IPS DF 4.7 (cell line): Measurements from ENCODE around the gene FOXP1.

Experiments used
- DNase-seq: peaks from one replicate; pipeline ENCODE4 v3.0.0-alpha.2; 2013; ENCODE audit warnings: low spot score; ENCODE audit errors: extremely low read depth

FOXP1 gene

GRCh38 chr3:71276531-71276930 is 307.0 kb downstream of the FOXP1 start:
- no peak for DNase-seq

- no peak for DNase-seq
These were observed 310.1 kb downstream of the FOXP1 start for GRCh38 chr3:71273453-71273852.

GRCh38 chr3:71271596-71271995 is 311.9 kb downstream of the FOXP1 start:
- DNase-seq, result no peak

- DNase-seq, result no peak
These were observed 313.6 kb downstream of the FOXP1 start for GRCh38 chr3:71269906-71270305.

DNA sequence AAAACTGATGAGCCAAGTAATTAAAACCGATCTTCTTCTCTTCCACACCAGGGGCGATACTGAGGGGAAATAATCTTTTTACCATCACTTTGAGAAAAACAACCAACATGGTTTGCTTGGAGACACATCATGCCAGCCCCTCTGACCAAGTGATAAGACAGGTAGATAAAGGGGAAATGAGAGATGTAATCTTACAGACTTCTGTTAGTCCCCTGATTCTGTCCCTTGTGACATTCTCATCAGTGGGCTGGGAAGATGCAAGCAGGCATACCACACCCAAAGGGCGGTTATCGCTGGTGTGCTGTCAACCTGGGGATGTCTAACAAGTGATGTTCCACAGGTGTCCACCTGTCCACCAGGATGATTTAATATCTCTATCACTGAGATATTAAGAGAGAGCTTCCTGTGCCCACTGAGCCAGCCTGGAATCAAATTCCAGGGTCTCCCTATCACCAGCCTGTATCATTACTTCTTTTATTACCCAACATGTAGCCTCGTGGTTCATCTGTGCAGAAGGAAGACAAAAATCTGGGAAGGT is 315.0 kb downstream of the FOXP1 start:
- DNase-seq, result no peak

- DNase-seq, result no peak
These were observed 316.7 kb downstream of the FOXP1 start for GRCh38 chr3:71266875-71267274.

- DNase-seq, result no peak
These were observed 318.1 kb downstream of the FOXP1 start for GRCh38 chr3:71265365-71265915.

DNA sequence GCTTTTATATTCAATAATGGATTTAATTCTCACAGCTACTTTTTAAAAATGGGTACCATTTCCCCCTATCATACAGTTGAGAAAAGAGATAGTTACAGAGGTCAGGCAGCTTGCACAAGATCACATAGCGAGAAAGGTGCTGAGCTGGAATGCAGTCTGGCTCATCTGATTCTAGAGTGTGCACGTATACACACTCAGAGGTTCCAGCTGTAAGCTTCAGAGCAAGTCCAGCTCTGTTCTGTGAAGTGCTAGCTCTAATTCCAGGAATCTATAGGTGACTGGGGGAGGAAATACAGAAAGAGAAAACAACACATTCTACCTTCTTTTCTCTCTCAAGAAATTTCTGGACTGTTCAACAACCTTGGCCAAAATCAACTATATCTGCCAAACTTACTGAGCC is 318.7 kb downstream of the FOXP1 start:
- no peak for DNase-seq

- DNase-seq, result no peak
These were observed 320.9 kb downstream of the FOXP1 start for GRCh38 chr3:71262364-71263265.

- DNase-seq, result no peak
These were observed 322.7 kb downstream of the FOXP1 start for GRCh38 chr3:71260782-71261181.

DNA sequence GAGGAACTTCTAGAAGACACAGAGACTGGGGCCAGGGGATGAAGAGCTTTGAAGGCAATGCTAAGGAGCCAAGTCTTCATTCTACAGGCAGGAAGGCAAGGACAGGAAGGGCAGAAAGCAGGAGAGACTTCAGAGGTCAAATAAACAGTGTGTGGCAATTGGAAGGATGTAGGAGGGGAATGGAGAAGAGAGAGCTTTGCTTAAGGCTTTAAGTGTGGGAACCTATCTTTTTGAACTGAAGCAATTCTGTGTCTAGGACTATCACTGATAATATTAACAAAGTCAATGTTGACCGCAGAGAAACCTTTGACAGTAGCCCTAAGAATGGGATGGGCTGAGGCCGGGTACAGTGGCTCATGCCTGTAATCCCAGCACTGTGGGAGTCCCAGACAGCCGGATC is 325.0 kb downstream of the FOXP1 start:
- no peak for DNase-seq

DNA sequence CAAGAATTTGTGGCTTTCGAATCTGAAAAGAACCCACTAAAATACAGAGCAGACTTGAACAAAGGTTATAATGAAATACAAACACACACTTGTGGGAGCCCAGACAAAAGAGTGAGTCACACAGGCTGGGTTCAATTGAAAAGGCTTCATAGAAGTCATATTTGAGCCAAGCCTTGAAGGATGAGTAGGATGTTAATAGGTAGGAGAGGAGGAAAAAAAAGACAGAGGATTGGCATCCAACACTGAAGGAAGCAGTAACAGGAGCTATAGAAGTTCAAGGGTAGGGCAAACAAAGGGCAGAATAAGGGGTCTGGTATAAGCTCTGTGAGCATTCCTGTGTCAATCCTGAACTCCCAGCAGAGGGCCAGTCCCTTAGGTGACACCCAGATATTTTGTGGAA is 325.4 kb downstream of the FOXP1 start:
- no peak for DNase-seq

DNA sequence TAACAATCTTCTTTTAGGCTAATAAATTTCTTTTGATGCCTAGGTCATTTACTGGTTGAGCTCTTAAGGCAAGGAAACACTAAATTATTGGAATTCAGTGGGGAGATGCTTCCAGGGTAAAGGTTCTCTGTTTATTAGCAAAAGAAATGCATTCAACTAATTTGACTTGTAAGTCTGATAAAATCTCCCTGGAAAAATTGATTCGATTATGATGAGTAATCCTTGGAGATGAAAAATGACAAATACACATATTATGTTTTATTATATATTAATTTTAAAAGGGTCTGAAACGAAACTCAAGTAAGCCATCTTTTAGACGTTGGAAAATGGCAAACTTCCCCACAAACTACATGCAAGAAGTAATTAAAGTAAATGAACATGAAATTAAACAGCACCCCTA is 328.0 kb downstream of the FOXP1 start:
- no peak for DNase-seq

- no peak for DNase-seq
These were observed 329.1 kb downstream of the FOXP1 start for GRCh38 chr3:71254281-71255057.

GRCh38 chr3:71253169-71253568 is 330.4 kb downstream of the FOXP1 start:
- no peak for DNase-seq

DNA sequence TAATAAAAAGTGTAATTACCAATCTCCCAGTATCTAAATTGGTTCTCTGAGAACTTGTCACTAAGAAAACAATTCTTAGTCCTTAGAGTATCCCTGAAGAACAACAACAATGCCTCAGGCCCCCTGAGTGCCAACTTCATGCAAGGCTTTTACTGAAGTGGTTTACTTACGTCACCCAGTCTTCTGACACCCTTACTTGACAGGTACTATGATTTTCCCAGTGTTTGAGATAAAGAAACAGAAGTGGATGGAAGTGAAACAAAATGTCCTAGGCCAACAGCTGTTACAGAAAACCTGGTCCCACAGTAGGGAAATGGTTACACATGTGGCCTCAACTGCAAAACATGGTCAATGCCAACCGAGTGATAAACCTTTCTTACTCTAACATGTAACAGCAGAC is 331.1 kb downstream of the FOXP1 start:
- no peak for DNase-seq

GRCh38 chr3:71251156-71251775 is 332.3 kb downstream of the FOXP1 start:
- DNase-seq, result no peak

DNA sequence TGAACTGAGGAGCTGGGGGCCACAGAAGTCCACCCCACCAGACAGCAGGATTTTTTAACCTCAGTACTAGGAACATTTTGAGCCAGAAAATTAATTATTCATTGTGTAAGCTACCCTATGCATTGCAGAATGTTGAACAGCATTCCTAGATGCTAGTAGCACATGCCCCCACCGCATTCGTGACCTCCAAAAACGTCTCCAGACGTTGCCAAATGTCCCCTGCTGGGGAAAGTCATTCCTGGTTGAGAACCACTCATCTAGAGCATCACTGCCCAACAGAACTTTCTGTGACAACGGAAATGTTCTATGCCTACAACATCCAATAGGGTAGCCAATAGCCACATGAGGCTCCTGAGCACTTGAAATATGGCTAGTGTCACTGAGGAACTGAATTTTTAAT is 333.5 kb downstream of the FOXP1 start:
- DNase-seq, result no peak

GRCh38 chr3:71247958-71248335 is 335.6 kb downstream of the FOXP1 start:
- no peak for DNase-seq

DNA sequence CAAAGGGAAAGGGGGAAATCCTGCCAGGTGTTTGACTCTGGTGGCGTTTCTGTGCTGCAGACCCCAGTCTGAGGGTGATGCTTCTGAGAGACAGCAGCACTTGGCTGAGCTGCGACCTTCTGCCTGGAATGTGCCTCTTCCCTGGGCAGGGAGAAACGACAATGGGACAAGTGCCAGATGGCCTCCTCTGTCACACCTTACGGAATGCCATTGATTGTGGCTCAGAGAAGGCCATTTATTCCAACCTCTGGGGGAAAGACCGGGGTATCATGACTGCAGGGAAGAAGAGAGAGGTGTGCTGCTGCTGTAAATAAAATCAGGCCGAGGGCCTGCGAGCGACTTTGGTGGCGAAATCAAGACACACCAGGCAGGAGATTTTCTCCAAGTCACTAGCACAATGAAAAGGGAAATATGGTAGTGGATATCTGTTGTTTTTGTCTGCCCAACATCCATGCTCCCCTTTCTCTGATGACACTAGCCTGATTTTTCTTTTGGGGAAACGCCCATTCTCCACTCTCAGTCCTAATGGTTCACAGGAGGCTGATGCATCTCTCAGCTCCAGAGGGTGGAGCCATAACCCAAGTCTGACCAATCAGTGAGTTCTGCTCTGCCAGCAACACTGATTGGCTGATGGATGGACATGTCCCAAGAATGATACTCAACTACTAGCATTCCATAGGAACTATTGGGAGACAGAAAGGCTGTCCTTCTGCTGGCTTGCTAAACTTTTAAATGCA is 336.1 kb downstream of the FOXP1 start:
- no peak for DNase-seq
